NK-92 treated with Interleukin-12 subunit alpha and Interleukin-12 subunit beta, amount 100 ng/mL, for 24 hours (cell line): Measurements from ENCODE around the gene RPS25.
"Not testable (repeated sequence)": the region's sequence is repeated elsewhere in the genome, so short reads cannot be mapped to it uniquely, and the experiment has no call there.

ENCODE experiments used
- DNase-seq: peaks from one replicate; lab custom pipeline; 2025; lab: John Stamatoyannopoulos, UW

Gene RPS25

DNA sequence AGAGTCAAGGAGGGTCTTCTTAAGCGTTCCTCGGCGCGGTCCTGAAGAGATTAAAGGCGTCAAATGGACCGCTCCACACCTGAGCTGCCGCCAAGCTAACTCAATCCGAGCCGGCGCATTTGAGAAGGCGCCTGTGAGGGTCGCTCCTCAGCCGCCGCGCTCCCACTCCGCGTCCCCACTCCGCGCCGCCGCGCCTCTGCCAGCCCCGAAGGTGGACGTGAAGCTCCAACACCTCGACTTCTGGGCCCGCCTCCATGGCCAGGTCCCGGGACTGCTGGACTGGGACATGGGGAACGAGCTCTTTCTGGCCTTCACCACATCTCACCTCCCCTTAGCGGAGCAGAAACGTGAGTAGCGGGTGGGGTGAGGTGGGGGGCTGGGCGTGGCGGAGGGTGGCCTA, 46.5 kb downstream of the RPS25 start, which contains the start of gene FOXR1:
TSS of gene FOXR1 (plus strand) at position 116 of the 400 bp plus-strand sequence. CDS start at position 287, 171 bp downstream.
- DNase-seq = no peak

DNA sequence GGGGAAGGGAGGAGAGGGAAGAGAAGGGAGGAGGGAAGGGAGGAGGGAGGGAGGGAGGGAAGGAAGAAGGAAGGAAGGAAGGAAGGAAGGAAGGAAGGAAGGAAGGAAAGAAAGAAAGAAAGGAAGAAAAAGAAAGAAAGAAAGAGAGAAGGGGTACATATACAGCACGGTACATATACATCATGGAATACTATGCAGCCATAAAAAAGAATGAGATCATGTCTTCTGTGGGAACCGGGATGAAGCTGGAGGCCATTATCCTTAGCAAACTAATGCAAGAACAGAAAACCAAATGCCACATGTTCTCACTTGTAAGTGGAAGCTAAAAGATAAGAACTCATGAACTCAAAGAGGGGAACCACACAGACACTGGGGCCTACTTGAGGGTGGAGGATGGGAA, 48.6 kb downstream of the RPS25 start:
- not testable (repeated sequence) for DNase-seq
